Measurements from ENCODE around the gene FMN1.

- TF ChIP-seq CTCF (IDR thresholded peaks at IDR 0.05): no peak
- no peak for TF ChIP-seq POLR2A (IDR thresholded peaks at IDR 0.05)
Observed at GRCh38 chr15:32877252-32878019, 317.1 kb downstream of the FMN1 start.

Data from esophagus squamous epithelium (tissue), 4 donors.